H9 (cell line): ENCODE data around the gene ELF3. TPM values are rescaled to one million over a fixed set of nuclear protein-coding genes. Genes with fewer than 3 reads are reported as not detected.

Experiments
- DNase-seq: peaks from one replicate; pipeline ENCODE4 v3.0.0-alpha.2; 2017
- H2AFZ ChIP-seq: one replicate; pipeline ENCODE4 v1.6.1; 2013; ENCODE audit warnings: mild to moderate bottlenecking, low read length, control low read depth, moderate library complexity
- H2AK5ac ChIP-seq: 2 replicates; pipeline ENCODE4 v1.6.1; 2013; ENCODE audit warnings: low read length, control low read depth, mixed read lengths; ENCODE audit not compliant: insufficient read length
- H2BK120ac ChIP-seq: one replicate; pipeline ENCODE4 v1.6.1; 2013; ENCODE audit warnings: low read depth, mild to moderate bottlenecking, low read length, control low read depth, inconsistent platforms; ENCODE audit not compliant: poor library complexity, severe bottlenecking
- H2BK12ac ChIP-seq: 2 replicates; pipeline ENCODE4 v1.6.1; 2013; ENCODE audit warnings: low read length, control low read depth, mixed read lengths, low read depth; ENCODE audit not compliant: insufficient read length
- H2BK15ac ChIP-seq: 2 replicates; pipeline ENCODE4 v1.6.1; 2013; ENCODE audit warnings: low read depth, low read length, control low read depth
- H2BK20ac ChIP-seq: one replicate; pipeline ENCODE4 v1.6.1; 2013; ENCODE audit warnings: low read depth, mild to moderate bottlenecking, low read length, control low read depth, inconsistent platforms; ENCODE audit not compliant: poor library complexity, severe bottlenecking
- H2BK5ac ChIP-seq: 2 replicates; pipeline ENCODE4 v1.6.1; 2013; ENCODE audit warnings: low read length, control low read depth, mixed read lengths; ENCODE audit not compliant: insufficient read length
- H3K14ac ChIP-seq: 2 replicates; pipeline ENCODE4 v1.6.1; 2013; ENCODE audit warnings: low read length, control low read depth; ENCODE audit not compliant: insufficient read depth
- H3K18ac ChIP-seq: 2 replicates; pipeline ENCODE4 v1.6.1; 2013; ENCODE audit warnings: low read depth, mild to moderate bottlenecking, mixed read lengths, low read length, control low read depth; ENCODE audit not compliant: insufficient read length
- H3K23ac ChIP-seq: 2 replicates; pipeline ENCODE4 v1.6.1; 2013; ENCODE audit warnings: low read length, control low read depth, mixed read lengths, low read depth; ENCODE audit not compliant: insufficient read length
- H3K23me2 ChIP-seq: 2 replicates; pipeline ENCODE4 v1.6.1; 2013; ENCODE audit warnings: low read depth, mild to moderate bottlenecking, mixed read lengths, low read length, control low read depth; ENCODE audit not compliant: insufficient read length, poor library complexity, severe bottlenecking
- H3K27ac ChIP-seq: 2 replicates; pipeline ENCODE4 v1.5.1; 2013; ENCODE audit warnings: low read length, control low read depth, mixed read lengths, low read depth; ENCODE audit not compliant: insufficient read length
- H3K27me3 ChIP-seq: 2 replicates; pipeline ENCODE4 v1.6.1; 2013; ENCODE audit warnings: low read length, control low read depth, inconsistent platforms; ENCODE audit not compliant: insufficient read depth
- H3K4ac ChIP-seq: 2 replicates; pipeline ENCODE4 v1.6.1; 2013; ENCODE audit warnings: low read depth, mild to moderate bottlenecking, control low read depth, inconsistent platforms, low read length, moderate library complexity
- H3K4me1 ChIP-seq: 2 replicates; pipeline ENCODE4 v1.6.1; 2013; ENCODE audit warnings: low read length, control low read depth, inconsistent platforms; ENCODE audit not compliant: insufficient read depth
- H3K4me2 ChIP-seq: 2 replicates; pipeline ENCODE4 v1.6.1; 2013; ENCODE audit warnings: low read length, control low read depth, mixed read lengths; ENCODE audit not compliant: insufficient read length, insufficient read depth
- H3K56ac ChIP-seq: 2 replicates; pipeline ENCODE4 v1.6.1; 2013; ENCODE audit warnings: low read depth, mild to moderate bottlenecking, mixed read lengths, low read length, control low read depth; ENCODE audit not compliant: insufficient read length
- H3K79me1 ChIP-seq: 2 replicates; pipeline ENCODE4 v1.6.1; 2013; ENCODE audit warnings: low read depth, mild to moderate bottlenecking, moderate library complexity, low read length, control low read depth, inconsistent platforms; ENCODE audit not compliant: insufficient read depth, poor library complexity, severe bottlenecking
- H3K79me2 ChIP-seq: 2 replicates; pipeline ENCODE4 v1.6.1; 2013; ENCODE audit warnings: low read length, control low read depth, inconsistent platforms; ENCODE audit not compliant: insufficient read depth
- H3K9ac ChIP-seq: 2 replicates; pipeline ENCODE4 v1.6.1; 2013; ENCODE audit warnings: low read length, control low read depth, mixed read lengths; ENCODE audit not compliant: insufficient read length; ENCODE audit errors: extremely low read depth
- H3K9me3 ChIP-seq: one replicate; pipeline ENCODE4 v1.6.1; 2013; ENCODE audit warnings: low read depth, low read length, inconsistent platforms; ENCODE audit not compliant: control insufficient read depth
- H3T11ph ChIP-seq: one replicate; pipeline ENCODE4 v1.6.1; 2013; ENCODE audit warnings: mild to moderate bottlenecking, low read length, control low read depth, inconsistent platforms
- H4K20me1 ChIP-seq: one replicate; pipeline ENCODE4 v1.6.1; 2013; ENCODE audit not compliant: control insufficient read depth, insufficient read length, insufficient read depth
- H4K5ac ChIP-seq: 2 replicates; pipeline ENCODE4 v1.6.1; 2013; ENCODE audit warnings: low read depth, mild to moderate bottlenecking, mixed read lengths, low read length, control low read depth; ENCODE audit not compliant: insufficient read length
- H4K8ac ChIP-seq: replicated peaks from 2 replicates; pipeline ENCODE4 v1.6.1; 2013; ENCODE audit warnings: low read length, control low read depth, mixed read lengths, low read depth; ENCODE audit not compliant: insufficient read length
- H4K91ac ChIP-seq: 2 replicates; pipeline ENCODE4 v1.6.1; 2013; ENCODE audit warnings: low read depth, mild to moderate bottlenecking, moderate library complexity, mixed read lengths, low read length, control low read depth; ENCODE audit not compliant: insufficient read length
- H3K27ac Mint-ChIP-seq, 3 experiments: 2 replicates in 2 of 3; 3 replicates in 1 of 3; pipeline ENCODE4 v1.8.0; 2020 to 2021; ENCODE audit warnings: mixed read lengths in 3 of 3, mild to moderate bottlenecking in 1 of 3, moderate library complexity in 1 of 3
- H3K27me3 Mint-ChIP-seq: 2 replicates; pipeline ENCODE4 v1.8.0; 2021; ENCODE audit warnings: low read depth, mild to moderate bottlenecking, moderate library complexity, mixed read lengths
- H3K36me3 Mint-ChIP-seq, 3 experiments: 2 replicates in 2 of 3; 3 replicates in 1 of 3; pipeline ENCODE4 v1.8.0; 2020 to 2021; ENCODE audit warnings: low read depth in 3 of 3, mixed read lengths in 3 of 3; ENCODE audit not compliant: insufficient read depth in 1 of 3
- H3K4me1 Mint-ChIP-seq, 2 experiments: 2 replicates each; pipeline ENCODE4 v1.8.0; 2020; ENCODE audit warnings: mixed read lengths in 2 of 2
- H3K4me3 Mint-ChIP-seq, 2 experiments: 2 replicates in 1 of 2; 3 replicates in 1 of 2; pipeline ENCODE4 v1.8.0; 2020 to 2021; ENCODE audit warnings: mild to moderate bottlenecking in 2 of 2, mixed read lengths in 2 of 2, moderate library complexity in 1 of 2
- H3K9me3 Mint-ChIP-seq, 2 experiments: 2 replicates in 1 of 2; 3 replicates in 1 of 2; pipeline ENCODE4 v1.8.0; 2020; ENCODE audit warnings: mild to moderate bottlenecking in 2 of 2, mixed read lengths in 2 of 2, moderate library complexity in 1 of 2
- CTCF ChIP-seq: fragments of 200-600 bp; sonication (generic); conservative IDR thresholded peaks from 3 replicates; pipeline ENCODE4 v1.8.0; 2021; ENCODE audit warnings: antibody characterized with exemption, mild to moderate bottlenecking
- WGBS: extraction: QIAGEN DNeasy Blood & Tissue Kit; methylation state at CpG from one replicate; pipeline ENCODE4 v1.1.7; 2013; ENCODE audit warnings: missing lambda C conversion rate, low lambda C conversion rate, mixed read lengths; ENCODE audit not compliant: insufficient read length; ENCODE audit errors: extremely low coverage; 5-methylcytosine and 5-hydroxymethylcytosine counted together
- total RNA-seq: library from RNA; stranded (reverse); gene quantifications from 2 replicates; pipeline ENCODE4 v1.2.1, GENCODE V29; 2021

Gene ELF3
- total RNA-seq, 1 experiment from 2014 or later = 10.4 TPM

- H3K4me1 ChIP-seq = peaks cover 12% of the 10 kb centered on the region
These were observed 5.7 kb upstream of the ELF3 start for GRCh38 chr1:202004711-202005110.

More at GRCh38 chr1:202004711-202005110, 5.7 kb upstream of the ELF3 start:
- H3K4me2 ChIP-seq = no peak overlapping the region
- no peaks in the 10 kb centered on the region for H3K79me2 ChIP-seq
- no peaks in the 10 kb centered on the region for H3K27me3 Mint-ChIP-seq
- H3K27ac Mint-ChIP-seq = peak overlapping the region in 2 of 3 experiments; percentile 84 to 88; a peak in 1 of 7 replicates
- H3K9me3 ChIP-seq = no peaks in the 10 kb centered on the region
- no peaks in the 10 kb centered on the region for H3K27me3 ChIP-seq
- no peaks in the 10 kb centered on the region for H4K20me1 ChIP-seq
- no peak overlapping the region for H4K5ac ChIP-seq
- no peak for TF ChIP-seq CTCF
- H3K9me3 Mint-ChIP-seq = no peaks in the 10 kb centered on the region
- H3K4ac ChIP-seq = no peak overlapping the region
- H3K4me1 Mint-ChIP-seq = peaks cover 36 to 43% of the 10 kb centered on the region in 2 experiments
- no peak overlapping the region for H2BK15ac ChIP-seq
- H3K27ac ChIP-seq = no peak overlapping the region
- no peak overlapping the region for H3K23ac ChIP-seq
- H3T11ph ChIP-seq = no peak overlapping the region
- H2BK120ac ChIP-seq = no peak overlapping the region
- H3K36me3 Mint-ChIP-seq = peaks cover 28 to 68% (median 64%) of the 10 kb centered on the region in 3 experiments; a peak in 6 of 7 replicates
- no peak overlapping the region for H3K14ac ChIP-seq
- no peak overlapping the region for H3K18ac ChIP-seq
- WGBS = no CpG with 5 or more reads among the region's 9 CpGs
- no peak overlapping the region for H2BK20ac ChIP-seq
- H2AK5ac ChIP-seq = no peak overlapping the region
- no peak overlapping the region for H2BK5ac ChIP-seq
- no peak overlapping the region for H4K8ac ChIP-seq
- no peak overlapping the region for H3K56ac ChIP-seq
- no peak overlapping the region for H3K9ac ChIP-seq
- H2BK12ac ChIP-seq = no peak overlapping the region
- no peak overlapping the region for H4K91ac ChIP-seq
- H3K79me1 ChIP-seq = no peaks in the 10 kb centered on the region
- H2AFZ ChIP-seq = no peak overlapping the region
- no peak for DNase-seq
- no peak overlapping the region for H3K4me3 Mint-ChIP-seq
- H3K23me2 ChIP-seq = peaks cover 8% of the 10 kb centered on the region
